HAP-1 (cell line): ENCODE measurements around the gene BCKDHA.

Source experiments
- DNase-seq, 2 experiments: peaks; one replicate each; pipeline ENCODE4 v3.0.0-alpha.2; 2016 to 2020; ENCODE audit warnings: low spot score in 2 of 2
- H3K27me3 ChIP-seq: fragments of 250-450 bp; sonication (Bioruptor Pico); 2 replicates; pipeline ENCODE4 v1.5.1; 2020; ENCODE audit warnings: low read depth, mild to moderate bottlenecking, moderate library complexity
- H3K36me3 ChIP-seq: fragments of 250-450 bp; sonication (Bioruptor Pico); replicated peaks from 2 replicates; pipeline ENCODE4 v1.5.1; 2020; ENCODE audit warnings: mild to moderate bottlenecking
- H3K4me1 ChIP-seq: fragments of 250-450 bp; sonication (Bioruptor Pico); 2 replicates; pipeline ENCODE4 v1.5.1; 2020; ENCODE audit warnings: mild to moderate bottlenecking
- H3K4me3 ChIP-seq: fragments of 250-450 bp; sonication (Bioruptor Pico); 2 replicates; pipeline ENCODE4 v1.5.1; 2020; ENCODE audit warnings: mild to moderate bottlenecking, moderate library complexity
- H3K9me3 ChIP-seq: fragments of 250-450 bp; sonication (Bioruptor Pico); 2 replicates; pipeline ENCODE4 v1.5.1; 2020; ENCODE audit warnings: mild to moderate bottlenecking, moderate library complexity
- in situ Hi-C: fragments of 300-500 bp; cut with MboI; formaldehyde crosslinking; loops from 3 replicates; pipeline ENCODE4 v1.14.3; 2020; ENCODE audit warnings: low sequenced_read_pairs, inconsistent platforms, mixed read lengths

Gene BCKDHA

DNA sequence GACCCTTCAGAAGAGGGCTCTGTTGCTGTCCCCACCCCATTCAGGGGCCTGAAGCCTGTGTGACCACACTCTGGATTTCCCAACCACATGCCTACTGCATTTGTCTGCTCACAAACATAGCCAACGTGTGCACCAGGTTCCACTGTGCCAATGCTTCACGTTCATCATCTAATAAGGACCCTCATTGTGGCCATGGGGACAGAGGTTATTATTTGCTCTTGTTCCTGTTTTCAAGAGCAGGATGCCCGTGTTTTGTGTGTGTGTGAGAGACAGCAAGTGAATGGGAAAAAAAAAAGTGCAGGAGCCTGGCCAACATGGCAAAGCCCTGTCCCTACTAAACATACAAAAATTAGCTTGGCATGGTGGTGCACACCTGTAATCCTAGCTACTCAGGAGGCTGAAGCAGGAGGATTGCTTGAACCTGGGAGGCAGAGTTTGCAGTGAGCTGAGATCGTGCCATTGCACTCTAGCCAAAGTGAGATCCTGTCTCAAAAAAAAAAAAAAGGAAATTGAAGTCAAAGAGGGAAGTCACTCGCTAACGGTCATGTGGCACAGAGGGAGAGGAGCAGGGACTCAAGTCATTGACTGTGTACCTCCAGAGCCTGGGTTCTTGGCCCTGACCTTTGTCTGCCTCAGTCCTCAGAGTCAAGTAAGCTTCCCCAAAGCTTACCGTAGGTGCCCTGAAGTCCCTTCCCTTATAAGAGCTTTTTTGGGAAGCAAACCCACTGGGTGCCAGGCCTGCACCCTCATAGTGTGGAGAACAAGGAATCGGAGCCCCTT lies 22.7 kb downstream of the BCKDHA start:
- in situ Hi-C loops = no loop called here
- H3K36me3 ChIP-seq = peaks cover 10% of the 10 kb centered on the region

GRCh38 chr19:41421314-41421713 lies 23.7 kb downstream of the BCKDHA start:
- no peaks in the 10 kb centered on the region for H3K4me1 ChIP-seq
- in situ Hi-C loops = no loop called here
- peaks cover 10% of the 10 kb centered on the region for H3K36me3 ChIP-seq
- H3K9me3 ChIP-seq = no peaks in the 10 kb centered on the region
- H3K27me3 ChIP-seq = no peaks in the 10 kb centered on the region
- DNase-seq = no peak
- H3K4me3 ChIP-seq = no peak overlapping the region

More for the DNA sequence above, 22.7 kb downstream of the BCKDHA start:
- Histone ChIP-seq H3K4me1 (no peaks in the 10 kb centered on the region), H3K4me3 (no peak overlapping the region), H3K27me3 (no peaks in the 10 kb centered on the region), H3K9me3 (no peaks in the 10 kb centered on the region)
- DNase-seq = no peak

GRCh38 chr19:41421973-41422372 lies 24.4 kb downstream of the BCKDHA start:
- H3K4me1 ChIP-seq = peaks cover 2% of the 10 kb centered on the region; the same call in 1 of the 2 replicates
- no peak for DNase-seq
- H3K27me3 ChIP-seq = no peaks in the 10 kb centered on the region
- in situ Hi-C loops = no loop called here
- H3K9me3 ChIP-seq = no peaks in the 10 kb centered on the region
- H3K4me3 ChIP-seq = no peak overlapping the region
- H3K36me3 ChIP-seq = peaks cover 10% of the 10 kb centered on the region

GRCh38 chr19:41422456-41422855 lies 24.8 kb downstream of the BCKDHA start:
- Histone ChIP-seq H3K27me3 (no peaks in the 10 kb centered on the region), H3K4me3 (no peak overlapping the region), H3K9me3 (no peaks in the 10 kb centered on the region), H3K4me1 (peaks cover 3% of the 10 kb centered on the region; the same call in 1 of the 2 replicates), H3K36me3 (peaks cover 10% of the 10 kb centered on the region)
- DNase-seq = no peak
- in situ Hi-C loops = no loop called here

DNA sequence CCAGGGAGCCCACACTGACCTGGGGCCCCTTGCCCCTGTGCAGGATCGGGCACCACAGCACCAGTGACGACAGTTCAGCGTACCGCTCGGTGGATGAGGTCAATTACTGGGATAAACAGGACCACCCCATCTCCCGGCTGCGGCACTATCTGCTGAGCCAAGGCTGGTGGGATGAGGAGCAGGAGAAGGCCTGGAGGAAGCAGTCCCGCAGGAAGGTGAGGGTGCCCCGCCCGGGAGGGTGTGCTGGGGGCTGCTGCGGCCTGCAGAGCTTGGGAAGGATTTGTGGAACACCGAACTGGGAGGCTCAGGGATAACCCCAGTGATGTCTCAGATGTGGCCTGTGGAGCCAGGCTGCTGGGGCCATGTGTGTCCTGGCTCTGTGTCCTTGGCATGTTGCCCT lies 25.3 kb downstream of the BCKDHA start:
- no peaks in the 10 kb centered on the region for H3K27me3 ChIP-seq
- no peak for DNase-seq
- no peak overlapping the region for H3K4me3 ChIP-seq
- peaks cover 10% of the 10 kb centered on the region for H3K36me3 ChIP-seq
- in situ Hi-C loops = no loop called here
- H3K4me1 ChIP-seq = peaks cover 3% of the 10 kb centered on the region; the same call in 1 of the 2 replicates
- no peaks in the 10 kb centered on the region for H3K9me3 ChIP-seq

GRCh38 chr19:41424335-41425173 lies 26.9 kb downstream of the BCKDHA start:
- Histone ChIP-seq H3K36me3 (0 out of 2 replicates have a peak, but pooled peaks cover 3% of the 10 kb centered on the region), H3K27me3 (no peaks in the 10 kb centered on the region), H3K4me1 (peaks cover 3% of the 10 kb centered on the region; the same call in 1 of the 2 replicates), H3K4me3 (no peak overlapping the region), H3K9me3 (no peaks in the 10 kb centered on the region)
- in situ Hi-C loops = no loop called here
- no peak for DNase-seq

GRCh38 chr19:41425174-41426115 lies 27.8 kb downstream of the BCKDHA start:
- in situ Hi-C loops = no loop called here
- no peaks in the 10 kb centered on the region for H3K27me3 ChIP-seq
- no peak for DNase-seq
- no peaks in the 10 kb centered on the region for H3K9me3 ChIP-seq
- H3K4me1 ChIP-seq = peaks cover 3% of the 10 kb centered on the region; the same call in 1 of the 2 replicates
- H3K36me3 ChIP-seq = no peaks in the 10 kb centered on the region
- no peak overlapping the region for H3K4me3 ChIP-seq

- in situ Hi-C loops = no loop called here
These were observed 28.7 kb downstream of the BCKDHA start for GRCh38 chr19:41426116-41426841.

DNA sequence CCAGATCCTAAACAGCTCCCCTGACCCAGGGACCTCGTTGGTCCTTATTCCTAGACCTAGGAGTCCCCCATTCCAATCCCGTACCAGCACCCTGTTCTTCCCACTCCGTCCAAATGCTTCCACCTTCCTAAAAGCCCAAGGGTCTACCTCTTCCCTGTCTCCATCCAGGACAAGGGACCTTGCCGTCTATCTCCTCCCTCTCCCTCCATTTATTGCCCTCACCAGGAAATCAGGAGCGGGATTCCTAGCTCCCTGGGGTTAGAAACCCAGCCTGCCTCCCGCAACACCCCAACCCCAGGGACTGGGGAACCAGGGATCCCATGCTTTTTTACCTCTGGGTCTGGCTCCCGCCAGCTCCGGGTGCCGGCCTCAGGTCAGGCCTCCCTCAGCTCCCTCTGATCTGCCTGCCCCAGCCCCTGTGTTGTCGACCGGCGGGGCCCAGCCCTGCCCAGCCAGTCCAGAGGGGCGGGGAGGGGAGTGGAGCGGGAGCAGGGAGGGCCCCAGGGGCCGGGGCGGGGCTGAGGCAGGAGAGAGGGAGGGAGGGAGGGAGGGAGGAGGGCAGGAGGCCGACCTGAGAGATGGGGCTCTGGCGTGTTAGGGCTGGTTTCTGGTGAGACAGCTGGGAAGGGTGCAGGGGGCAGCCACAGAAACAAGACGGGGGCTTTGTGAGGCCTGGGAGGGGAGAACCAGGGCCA lies 29.5 kb downstream of the BCKDHA start, which contains the start of gene B3GNT8:
B3GNT8 (minus strand) TSS at position 423 of the 695 bp plus-strand sequence. CDS start 596 bp downstream, outside the sequence.
- no peaks in the 10 kb centered on the region for H3K9me3 ChIP-seq
- in situ Hi-C loops = no loop called here
- no peak within 1 kb of the TSS for H3K4me3 ChIP-seq
- H3K27me3 ChIP-seq = no peaks in the 10 kb centered on the region
- peaks cover 3% of the 10 kb centered on the region; the same call in 1 of the 2 replicates for H3K4me1 ChIP-seq
- H3K36me3 ChIP-seq = peaks cover 10% of the 10 kb centered on the region; the same call in 1 of the 2 replicates
- peak; percentile 48 to 87 for DNase-seq

More at GRCh38 chr19:41426116-41426841, 28.7 kb downstream of the BCKDHA start:
- peaks cover 4% of the 10 kb centered on the region; the same call in 1 of the 2 replicates for H3K36me3 ChIP-seq
- no peak for DNase-seq
- peaks cover 3% of the 10 kb centered on the region; the same call in 1 of the 2 replicates for H3K4me1 ChIP-seq
- no peak overlapping the region for H3K4me3 ChIP-seq
- H3K27me3 ChIP-seq = no peaks in the 10 kb centered on the region
- no peaks in the 10 kb centered on the region for H3K9me3 ChIP-seq

GRCh38 chr19:41427647-41428480 lies 30.2 kb downstream of the BCKDHA start:
- no peak for DNase-seq

GRCh38 chr19:41428481-41428859 lies 30.9 kb downstream of the BCKDHA start:
- DNase-seq = no peak
- Histone ChIP-seq H3K36me3 (peaks cover 17% of the 10 kb centered on the region), H3K27me3 (no peaks in the 10 kb centered on the region), H3K9me3 (no peaks in the 10 kb centered on the region), H3K4me1 (peaks cover 3% of the 10 kb centered on the region; the same call in 1 of the 2 replicates), H3K4me3 (no peak overlapping the region)
- in situ Hi-C loops = no loop called here

More at GRCh38 chr19:41427647-41428480, 30.2 kb downstream of the BCKDHA start:
- Histone ChIP-seq H3K4me3 (no peak overlapping the region), H3K4me1 (peaks cover 3% of the 10 kb centered on the region; the same call in 1 of the 2 replicates), H3K9me3 (no peaks in the 10 kb centered on the region), H3K36me3 (peaks cover 13% of the 10 kb centered on the region), H3K27me3 (no peaks in the 10 kb centered on the region)
- in situ Hi-C loops = no loop called here
